NB4 (cell line): ENCODE results near the gene CTNND2.

Experiments used
- MAX ChIP-seq: IDR thresholded peaks from 2 replicates; pipeline ENCODE4 v1.6.1; 2011; ENCODE audit warnings: low read depth, low read length
- MYC ChIP-seq: IDR thresholded peaks from 2 replicates; pipeline ENCODE4 v1.6.1; 2011; ENCODE audit warnings: low read depth, low read length
- POLR2A ChIP-seq: IDR thresholded peaks from 2 replicates; pipeline ENCODE4 v1.6.1; 2011; ENCODE audit warnings: mild to moderate bottlenecking; ENCODE audit not compliant: insufficient read length; ENCODE audit errors: extremely low read depth
- TF ChIP-seq, protein P1 (sequence below): IDR thresholded peaks from one replicate; pipeline ENCODE4 v1.5.1; 2012; ENCODE audit warnings: low read depth, low read length

DNA sequence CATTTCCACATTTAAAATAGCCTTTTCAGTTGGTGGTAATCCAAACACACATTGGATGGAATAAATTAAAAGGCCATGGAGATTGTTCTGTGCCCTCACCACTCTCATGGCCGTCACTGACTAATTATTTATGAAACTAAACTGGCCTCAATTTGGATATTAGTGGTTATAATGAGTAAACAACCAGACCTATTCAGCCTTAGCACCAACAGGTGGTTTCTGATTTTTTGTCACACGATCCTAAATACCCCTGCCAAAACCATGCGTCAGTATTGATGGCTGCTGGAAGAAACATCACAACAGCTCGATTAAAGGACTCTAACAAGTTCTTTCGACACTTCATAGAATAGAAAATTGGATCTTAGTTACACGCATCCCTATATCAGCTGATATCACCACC, 867.2 kb downstream of the CTNND2 start:
- TF ChIP-seq, protein P1, sequence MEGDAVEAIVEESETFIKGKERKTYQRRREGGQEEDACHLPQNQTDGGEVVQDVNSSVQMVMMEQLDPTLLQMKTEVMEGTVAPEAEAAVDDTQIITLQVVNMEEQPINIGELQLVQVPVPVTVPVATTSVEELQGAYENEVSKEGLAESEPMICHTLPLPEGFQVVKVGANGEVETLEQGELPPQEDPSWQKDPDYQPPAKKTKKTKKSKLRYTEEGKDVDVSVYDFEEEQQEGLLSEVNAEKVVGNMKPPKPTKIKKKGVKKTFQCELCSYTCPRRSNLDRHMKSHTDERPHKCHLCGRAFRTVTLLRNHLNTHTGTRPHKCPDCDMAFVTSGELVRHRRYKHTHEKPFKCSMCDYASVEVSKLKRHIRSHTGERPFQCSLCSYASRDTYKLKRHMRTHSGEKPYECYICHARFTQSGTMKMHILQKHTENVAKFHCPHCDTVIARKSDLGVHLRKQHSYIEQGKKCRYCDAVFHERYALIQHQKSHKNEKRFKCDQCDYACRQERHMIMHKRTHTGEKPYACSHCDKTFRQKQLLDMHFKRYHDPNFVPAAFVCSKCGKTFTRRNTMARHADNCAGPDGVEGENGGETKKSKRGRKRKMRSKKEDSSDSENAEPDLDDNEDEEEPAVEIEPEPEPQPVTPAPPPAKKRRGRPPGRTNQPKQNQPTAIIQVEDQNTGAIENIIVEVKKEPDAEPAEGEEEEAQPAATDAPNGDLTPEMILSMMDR: no peak
- TF ChIP-seq MAX: no peak
- TF ChIP-seq POLR2A: no peak
- TF ChIP-seq MYC: no peak
